Mononuclear cell (primary cell): ENCODE measurements around the gene EGFR. TPM values are rescaled to one million over a fixed set of nuclear protein-coding genes. Genes with fewer than 3 reads are reported as not detected.
"Not testable (repeated sequence)": the region's sequence is repeated elsewhere in the genome, so short reads cannot be mapped to it uniquely, and the experiment has no call there.

ENCODE experiments used
- H3K27me3 ChIP-seq: 2 replicates; pipeline ENCODE4 v1.6.0; 2011; ENCODE audit warnings: low read length, control low read depth; ENCODE audit not compliant: insufficient read depth
- H3K4me1 ChIP-seq: 2 replicates; pipeline ENCODE4 v1.5.1; 2011; ENCODE audit warnings: mild to moderate bottlenecking, low read length, control low read depth; ENCODE audit not compliant: insufficient read depth
- H3K4me3 ChIP-seq: 2 replicates; pipeline ENCODE4 v1.5.1; 2011; ENCODE audit warnings: mild to moderate bottlenecking, low read length, moderate library complexity
- H3K9me3 ChIP-seq: 2 replicates; pipeline ENCODE4 v1.5.1; 2011; ENCODE audit warnings: low read depth, mild to moderate bottlenecking, control low read depth, low read length
- total RNA-seq: library from RNA; depleted of rRNA; stranded (reverse); fragments of >200 nt; gene quantifications from one replicate; pipeline ENCODE4 v1.2.3, GENCODE V29; 2012

EGFR gene
- total RNA-seq, 1 donor: 0.10 TPM

GRCh38 chr7:55150709-55151451 is 132.1 kb downstream of the EGFR start:
- H3K27me3 ChIP-seq: no peaks in the 10 kb centered on the region
- no peaks in the 10 kb centered on the region for H3K9me3 ChIP-seq
- H3K4me1 ChIP-seq: no peaks in the 10 kb centered on the region
- H3K4me3 ChIP-seq: no peak overlapping the region

- H3K4me3 ChIP-seq: no peak overlapping the region
- no peaks in the 10 kb centered on the region for H3K4me1 ChIP-seq
- H3K27me3 ChIP-seq: no peaks in the 10 kb centered on the region
- no peaks in the 10 kb centered on the region for H3K9me3 ChIP-seq
Measured at GRCh38 chr7:55152516-55152915, 133.7 kb downstream of the EGFR start.

- no peaks in the 10 kb centered on the region for H3K9me3 ChIP-seq
- H3K27me3 ChIP-seq: no peaks in the 10 kb centered on the region
- H3K4me1 ChIP-seq: no peaks in the 10 kb centered on the region
- H3K4me3 ChIP-seq: no peak overlapping the region
Measured at GRCh38 chr7:55154096-55154495, 135.3 kb downstream of the EGFR start.

GRCh38 chr7:55155351-55156117 is 136.7 kb downstream of the EGFR start:
- Histone ChIP-seq H3K4me3 (no peak overlapping the region), H3K9me3 (no peaks in the 10 kb centered on the region), H3K4me1 (no peaks in the 10 kb centered on the region), H3K27me3 (no peaks in the 10 kb centered on the region)

GRCh38 chr7:55156919-55157763 is 138.3 kb downstream of the EGFR start:
- Histone ChIP-seq H3K4me1 (no peaks in the 10 kb centered on the region), H3K9me3 (no peaks in the 10 kb centered on the region), H3K4me3 (no peak overlapping the region), H3K27me3 (no peaks in the 10 kb centered on the region)

- Histone ChIP-seq H3K9me3 (no peaks in the 10 kb centered on the region), H3K4me1 (no peaks in the 10 kb centered on the region), H3K27me3 (no peaks in the 10 kb centered on the region), H3K4me3 (no peak overlapping the region)
Measured at GRCh38 chr7:55157764-55158105, 138.9 kb downstream of the EGFR start.

- Histone ChIP-seq H3K4me3 (no peak overlapping the region), H3K9me3 (no peaks in the 10 kb centered on the region), H3K4me1 (no peaks in the 10 kb centered on the region), H3K27me3 (no peaks in the 10 kb centered on the region)
Measured at GRCh38 chr7:55158541-55159382, 139.9 kb downstream of the EGFR start.

- Histone ChIP-seq H3K27me3 (no peaks in the 10 kb centered on the region), H3K9me3 (no peaks in the 10 kb centered on the region), H3K4me3 (no peak overlapping the region), H3K4me1 (no peaks in the 10 kb centered on the region)
Measured at GRCh38 chr7:55160539-55160938, 141.7 kb downstream of the EGFR start.

GRCh38 chr7:55161154-55161687 is 142.4 kb downstream of the EGFR start:
- Histone ChIP-seq H3K4me1 (no peaks in the 10 kb centered on the region), H3K27me3 (no peaks in the 10 kb centered on the region), H3K9me3 (no peaks in the 10 kb centered on the region), H3K4me3 (no peak overlapping the region)

GRCh38 chr7:55162476-55162875 is 143.7 kb downstream of the EGFR start:
- Histone ChIP-seq H3K4me3 (no peak overlapping the region), H3K9me3 (no peaks in the 10 kb centered on the region), H3K27me3 (no peaks in the 10 kb centered on the region), H3K4me1 (no peaks in the 10 kb centered on the region)

GRCh38 chr7:55163733-55164132 is 144.9 kb downstream of the EGFR start:
- no peaks in the 10 kb centered on the region for H3K9me3 ChIP-seq
- H3K27me3 ChIP-seq: no peaks in the 10 kb centered on the region
- no peaks in the 10 kb centered on the region for H3K4me1 ChIP-seq
- no peak overlapping the region for H3K4me3 ChIP-seq

GRCh38 chr7:55164527-55164926 is 145.7 kb downstream of the EGFR start:
- no peaks in the 10 kb centered on the region for H3K27me3 ChIP-seq
- H3K4me1 ChIP-seq: no peaks in the 10 kb centered on the region
- no peaks in the 10 kb centered on the region for H3K9me3 ChIP-seq
- no peak overlapping the region for H3K4me3 ChIP-seq

- H3K4me1 ChIP-seq: no peaks in the 10 kb centered on the region
Measured at GRCh38 chr7:55165176-55165861, 146.5 kb downstream of the EGFR start.

GRCh38 chr7:55167296-55167695 is 148.5 kb downstream of the EGFR start:
- H3K4me1 ChIP-seq, H3K9me3 ChIP-seq, H3K27me3 ChIP-seq, H3K4me3 ChIP-seq: not testable (repeated sequence)

More at GRCh38 chr7:55165176-55165861, 146.5 kb downstream of the EGFR start:
- Histone ChIP-seq H3K4me3 (no peak overlapping the region), H3K9me3 (no peaks in the 10 kb centered on the region), H3K27me3 (no peaks in the 10 kb centered on the region)
